ENCODE measurements around the gene ANK3. TPM values are rescaled to one million over a fixed set of nuclear protein-coding genes. Genes with fewer than 3 reads are reported as not detected.
A peak's percentile ranks its signal among the peaks of the same experiment; 100 is the strongest.

Gene ANK3
- total and polyA plus RNA-seq, 7 donors, result 10.8 to 86.7 (median 42.5) TPM

GRCh38 chr10:60417024-60417423 lies 27.3 kb upstream of the ANK3 start:
- H3K36me3 ChIP-seq, result no peaks in the 10 kb centered on the region
- H3K9me3 ChIP-seq, result no peaks in the 10 kb centered on the region
- WGBS, 2 donors, result 90 to 94% methylated on average over 2 of the region's 2 CpGs
- H3K4me1 ChIP-seq, result peaks cover 0 to 7% (median 3%) of the 10 kb centered on the region in 4 donors
- H3K27ac ChIP-seq, result no peak overlapping the region
- intact Hi-C loops (cut with DNase I), result no loop called here
- no peaks in the 10 kb centered on the region for H3K27me3 ChIP-seq
- TF ChIP-seq POLR2AphosphoS5 (IDR thresholded peaks at IDR 0.05) (peak; percentile 74 to 89 (median 86)), EP300 (IDR thresholded peaks at IDR 0.05) (no peak), POLR2A (IDR thresholded peaks at IDR 0.05) (no peak)
- TF ChIP-seq, protein P1, sequence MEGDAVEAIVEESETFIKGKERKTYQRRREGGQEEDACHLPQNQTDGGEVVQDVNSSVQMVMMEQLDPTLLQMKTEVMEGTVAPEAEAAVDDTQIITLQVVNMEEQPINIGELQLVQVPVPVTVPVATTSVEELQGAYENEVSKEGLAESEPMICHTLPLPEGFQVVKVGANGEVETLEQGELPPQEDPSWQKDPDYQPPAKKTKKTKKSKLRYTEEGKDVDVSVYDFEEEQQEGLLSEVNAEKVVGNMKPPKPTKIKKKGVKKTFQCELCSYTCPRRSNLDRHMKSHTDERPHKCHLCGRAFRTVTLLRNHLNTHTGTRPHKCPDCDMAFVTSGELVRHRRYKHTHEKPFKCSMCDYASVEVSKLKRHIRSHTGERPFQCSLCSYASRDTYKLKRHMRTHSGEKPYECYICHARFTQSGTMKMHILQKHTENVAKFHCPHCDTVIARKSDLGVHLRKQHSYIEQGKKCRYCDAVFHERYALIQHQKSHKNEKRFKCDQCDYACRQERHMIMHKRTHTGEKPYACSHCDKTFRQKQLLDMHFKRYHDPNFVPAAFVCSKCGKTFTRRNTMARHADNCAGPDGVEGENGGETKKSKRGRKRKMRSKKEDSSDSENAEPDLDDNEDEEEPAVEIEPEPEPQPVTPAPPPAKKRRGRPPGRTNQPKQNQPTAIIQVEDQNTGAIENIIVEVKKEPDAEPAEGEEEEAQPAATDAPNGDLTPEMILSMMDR (IDR thresholded peaks at IDR 0.05), result no peak
- no peak overlapping the region for H3K4me3 ChIP-seq
- DNase-seq, result no peak

- no peak for DNase-seq
- no peaks in the 10 kb centered on the region for H3K36me3 ChIP-seq
- 54 to 81% methylated on average over 12 of the region's 12 CpGs for WGBS, 2 donors
- no peak overlapping the region for H3K4me3 ChIP-seq
- H3K4me1 ChIP-seq, result peaks cover 0 to 7% (median 3%) of the 10 kb centered on the region in 4 donors
- no peaks in the 10 kb centered on the region for H3K9me3 ChIP-seq
- TF ChIP-seq POLR2A (IDR thresholded peaks at IDR 0.05) (no peak), POLR2AphosphoS5 (IDR thresholded peaks at IDR 0.05) (no peak), EP300 (IDR thresholded peaks at IDR 0.05) (no peak)
- TF ChIP-seq, protein P1 (IDR thresholded peaks at IDR 0.05), result no peak
- no peaks in the 10 kb centered on the region for H3K27me3 ChIP-seq
- H3K27ac ChIP-seq, result no peak overlapping the region
- intact Hi-C loops (cut with DNase I), result no loop called here
Observed at GRCh38 chr10:60414877-60415585, 25.4 kb upstream of the ANK3 start.

DNA sequence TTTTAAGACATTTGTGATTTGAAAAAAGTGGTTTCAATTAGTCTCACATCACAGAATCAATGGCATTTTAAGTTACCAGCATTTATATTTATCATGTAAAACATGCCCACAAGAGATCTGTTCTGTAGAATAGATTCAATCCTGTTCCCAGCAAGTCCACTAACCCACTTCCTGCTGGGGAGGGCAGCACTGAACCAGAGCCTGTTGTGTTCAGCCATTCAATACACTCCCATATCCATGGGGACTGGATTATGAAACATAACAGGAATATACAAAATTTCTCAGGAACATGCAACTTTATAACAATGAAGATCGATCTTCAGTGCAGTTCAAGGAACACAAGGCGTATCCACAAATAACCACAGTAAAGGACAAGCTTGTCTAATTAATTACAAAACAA lies 24.4 kb upstream of the ANK3 start:
- TF ChIP-seq, protein P1 (IDR thresholded peaks at IDR 0.05), result no peak
- TF ChIP-seq POLR2AphosphoS5 (IDR thresholded peaks at IDR 0.05), result no peak
- TF ChIP-seq EP300 (IDR thresholded peaks at IDR 0.05), result no peak
- no peak for TF ChIP-seq POLR2A (IDR thresholded peaks at IDR 0.05)
- no peaks in the 10 kb centered on the region for H3K36me3 ChIP-seq
- no peak for DNase-seq
- intact Hi-C loops (cut with DNase I), result no loop called here
- H3K27ac ChIP-seq, result no peak overlapping the region
- no peaks in the 10 kb centered on the region for H3K9me3 ChIP-seq
- H3K4me1 ChIP-seq, result peaks cover 0 to 7% (median 3%) of the 10 kb centered on the region in 4 donors
- 96 to 97% methylated on average over 2 of the region's 2 CpGs for WGBS, 2 donors
- no peaks in the 10 kb centered on the region for H3K27me3 ChIP-seq
- H3K4me3 ChIP-seq, result no peak overlapping the region

- WGBS, 2 donors, result 47 to 72% methylated on average over 2 of the region's 2 CpGs
- Histone ChIP-seq H3K4me3 (no peak overlapping the region), H3K27ac (no peak overlapping the region), H3K36me3 (no peaks in the 10 kb centered on the region), H3K27me3 (no peaks in the 10 kb centered on the region), H3K9me3 (no peaks in the 10 kb centered on the region), H3K4me1 (peaks cover 0 to 7% (median 3%) of the 10 kb centered on the region in 4 donors)
- no peak for DNase-seq
- intact Hi-C loops (cut with DNase I), result no loop called here
- TF ChIP-seq, protein P1 (IDR thresholded peaks at IDR 0.05), result no peak
- no peak for TF ChIP-seq POLR2AphosphoS5 (IDR thresholded peaks at IDR 0.05)
Observed at GRCh38 chr10:60413306-60414012, 23.8 kb upstream of the ANK3 start.

Data from sigmoid colon (tissue), 7 donors.